NCI-H526 (cell line): ENCODE results near the gene CALM3.

ENCODE experiments used
- DNase-seq, 2 experiments: peaks; one replicate each; lab custom pipeline; 2025; lab: John Stamatoyannopoulos, UW

CALM3 gene

GRCh38 chr19:46637224-46637623 is 36.1 kb downstream of the CALM3 start:
- DNase-seq, result no peak

DNA sequence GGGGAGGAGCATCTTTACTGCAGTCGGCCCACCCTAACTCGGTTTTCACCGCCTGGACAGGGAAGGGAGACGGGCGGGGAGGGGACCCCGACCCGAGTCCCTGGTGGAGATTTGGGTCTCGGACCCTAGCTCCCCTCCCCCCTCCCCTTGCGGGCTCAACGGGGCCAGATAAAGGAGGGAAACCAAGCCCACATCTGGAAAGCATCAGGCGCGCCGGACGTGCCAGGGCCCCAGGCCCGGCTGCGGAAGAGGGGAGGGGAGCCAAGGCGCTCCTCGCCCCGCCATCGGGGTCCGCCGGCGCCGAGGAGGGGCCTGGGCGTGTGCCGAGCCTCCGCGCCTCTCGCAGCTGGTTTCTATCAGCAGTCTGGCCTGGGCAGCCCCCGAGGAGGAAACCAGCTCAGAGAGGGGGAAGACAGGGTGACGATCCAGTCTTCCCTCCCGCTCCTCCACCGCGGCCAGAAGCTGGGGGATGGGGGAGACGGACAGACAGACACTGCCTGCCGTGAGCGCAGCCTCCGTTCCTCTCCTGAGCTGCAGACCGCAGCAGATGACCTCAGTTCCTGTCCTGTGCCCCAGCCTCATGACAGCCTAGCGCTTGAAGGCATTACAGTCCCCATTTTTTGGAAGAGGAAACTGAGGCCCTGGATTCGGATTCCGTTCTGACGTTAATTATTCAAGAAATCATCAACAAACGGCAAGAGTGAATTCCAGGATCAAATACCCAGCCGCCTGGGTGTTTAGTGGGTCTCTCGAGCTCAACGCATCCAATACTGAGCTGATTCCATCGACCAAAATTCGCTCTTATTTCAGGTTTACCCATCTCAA is 38.4 kb downstream of the CALM3 start:
- no peak for DNase-seq

DNA sequence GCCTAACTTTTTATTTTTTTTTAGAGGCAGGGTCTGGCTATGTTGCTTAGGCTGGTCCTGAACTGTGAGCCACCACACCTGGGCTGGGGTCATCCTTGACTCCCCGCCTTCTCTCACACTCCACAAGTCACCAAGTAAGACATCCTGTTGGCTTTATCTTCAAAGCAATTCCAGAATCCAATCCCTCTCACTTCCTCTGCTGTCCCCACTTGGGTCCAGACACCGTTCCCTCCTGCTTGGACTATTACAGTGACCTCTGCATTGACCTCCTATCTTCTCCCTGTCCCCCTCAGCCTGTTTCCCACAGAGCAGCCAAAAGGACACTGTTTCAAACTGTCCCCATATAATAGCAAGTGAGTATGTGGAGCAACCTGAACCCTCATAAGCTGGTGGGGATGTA is 39.5 kb downstream of the CALM3 start:
- DNase-seq, result no peak

DNA sequence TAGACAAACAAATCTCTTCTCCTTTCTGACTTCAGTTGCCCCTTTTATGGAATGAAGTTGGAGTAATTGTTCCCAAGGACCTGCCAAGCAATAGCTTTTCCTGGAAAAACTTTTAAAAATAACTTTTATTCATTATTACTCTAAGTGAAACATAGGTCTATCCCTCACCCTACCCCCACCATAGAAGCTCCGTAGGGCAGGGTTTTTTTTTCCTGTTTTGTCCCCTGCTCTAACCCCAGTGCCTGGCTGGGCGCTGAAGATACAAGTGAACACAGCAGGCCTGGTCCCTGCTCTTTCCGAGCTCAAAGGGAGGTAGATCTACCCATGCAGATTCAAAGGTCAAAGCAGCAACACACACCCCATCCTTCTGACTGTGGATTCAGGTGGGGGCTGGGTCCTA is 43.6 kb downstream of the CALM3 start:
- DNase-seq, result no peak

DNA sequence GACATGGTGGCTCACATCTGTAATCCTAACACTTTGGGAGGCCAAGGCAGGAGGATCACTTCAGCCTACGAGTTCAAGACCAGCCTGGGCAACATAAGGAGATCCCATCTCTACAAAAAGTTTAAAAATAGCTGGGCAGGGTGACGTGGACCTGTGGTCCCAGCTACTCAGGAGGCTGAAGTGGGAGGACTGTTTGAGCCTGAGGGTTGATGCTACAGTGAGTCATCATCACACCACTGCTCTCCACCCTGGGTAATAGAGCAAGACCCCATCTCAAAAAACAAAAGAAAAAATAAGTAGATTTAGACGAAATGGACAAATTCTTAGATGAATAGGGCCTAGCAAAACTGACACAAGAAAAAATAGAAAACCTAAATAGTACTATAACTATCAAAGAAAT is 45.3 kb downstream of the CALM3 start:
- DNase-seq, result no peak

- DNase-seq, result no peak
Observed at GRCh38 chr19:46648060-46648960, 47.2 kb downstream of the CALM3 start.

DNA sequence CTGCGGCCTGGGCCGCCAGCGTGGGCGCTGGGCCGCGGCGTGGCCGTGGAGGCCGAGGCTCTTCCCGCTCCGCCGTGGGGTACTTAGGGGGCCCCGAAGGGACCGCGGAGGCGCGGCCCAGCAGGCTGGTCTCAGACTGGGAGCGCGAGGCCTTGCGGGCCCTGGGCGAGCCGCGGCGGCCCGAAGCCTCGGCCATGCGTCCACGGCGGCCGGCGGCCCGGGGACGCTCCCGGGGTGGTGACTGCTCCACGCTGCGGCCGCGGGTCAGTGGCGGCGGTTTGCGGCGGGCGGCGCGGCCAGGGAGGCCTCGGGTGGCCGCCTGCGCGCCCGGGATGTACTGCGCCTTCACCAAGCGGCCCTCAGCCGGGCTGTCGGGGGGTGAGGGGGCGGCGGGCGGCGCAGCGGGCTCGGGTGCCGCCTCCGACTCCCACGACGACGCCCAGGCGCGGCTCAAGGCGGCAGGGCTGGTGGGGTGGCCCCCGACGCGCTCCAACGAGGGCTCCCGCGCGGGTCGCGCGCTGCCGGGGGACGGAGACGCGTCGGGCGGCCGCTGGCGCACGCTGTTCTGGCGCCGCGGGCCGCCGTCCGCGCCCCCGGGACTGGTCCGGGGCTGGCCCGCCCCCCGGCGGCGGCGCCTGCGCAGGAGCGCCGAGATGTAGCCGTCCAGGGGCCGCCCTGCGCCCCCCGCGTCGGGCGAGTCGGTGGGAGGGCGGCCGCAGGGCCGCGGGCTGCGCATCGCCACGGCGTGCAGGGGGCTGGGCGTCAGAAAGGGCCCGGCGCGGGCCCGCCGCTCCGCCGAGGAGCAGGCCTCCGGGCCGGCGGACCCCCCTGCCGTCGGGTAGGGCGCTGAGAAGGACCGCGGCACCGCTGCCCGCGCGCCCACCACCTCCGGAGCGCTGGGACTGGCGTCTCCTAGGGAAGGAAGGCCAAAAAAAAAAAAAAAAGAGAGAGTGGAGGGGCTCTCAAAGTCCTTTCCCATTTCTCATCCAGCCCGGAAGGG is 48.1 kb downstream of the CALM3 start:
- no peak for DNase-seq

- no peak for DNase-seq
Observed at GRCh38 chr19:46650445-46650844, 49.3 kb downstream of the CALM3 start.

DNA sequence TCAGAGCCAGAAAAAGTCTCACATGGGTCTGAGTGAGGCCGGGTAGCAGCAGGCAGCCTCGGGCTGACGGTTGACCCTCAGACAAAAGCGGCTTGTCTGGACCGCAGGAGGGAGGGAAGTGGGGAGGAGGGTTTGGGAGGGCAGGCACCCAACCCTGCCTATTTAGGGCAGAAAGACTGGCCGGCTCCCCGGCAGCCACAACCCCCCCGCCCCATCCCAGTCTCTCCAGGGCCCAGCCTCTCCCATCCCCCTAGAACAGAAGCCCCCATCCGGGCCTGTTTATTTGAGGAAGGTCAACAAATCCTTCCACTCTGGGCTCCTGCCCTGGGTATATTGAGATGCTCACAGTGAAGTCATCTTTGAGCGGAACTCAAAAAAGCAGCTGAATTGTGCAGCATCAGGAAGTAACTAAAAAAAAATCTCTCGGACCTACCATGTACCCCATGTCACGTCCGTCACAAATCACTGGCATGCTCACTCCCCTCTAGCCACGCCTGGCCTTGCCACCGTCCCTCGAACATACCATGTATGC is 53.6 kb downstream of the CALM3 start:
- peak in 1 of 2 experiments; percentile 25 for DNase-seq

GRCh38 chr19:46656541-46656940 is 55.4 kb downstream of the CALM3 start:
- DNase-seq, result no peak

- peak in 1 of 2 experiments; percentile 60 for DNase-seq
Observed at GRCh38 chr19:46659151-46660007, 58.2 kb downstream of the CALM3 start.

DNA sequence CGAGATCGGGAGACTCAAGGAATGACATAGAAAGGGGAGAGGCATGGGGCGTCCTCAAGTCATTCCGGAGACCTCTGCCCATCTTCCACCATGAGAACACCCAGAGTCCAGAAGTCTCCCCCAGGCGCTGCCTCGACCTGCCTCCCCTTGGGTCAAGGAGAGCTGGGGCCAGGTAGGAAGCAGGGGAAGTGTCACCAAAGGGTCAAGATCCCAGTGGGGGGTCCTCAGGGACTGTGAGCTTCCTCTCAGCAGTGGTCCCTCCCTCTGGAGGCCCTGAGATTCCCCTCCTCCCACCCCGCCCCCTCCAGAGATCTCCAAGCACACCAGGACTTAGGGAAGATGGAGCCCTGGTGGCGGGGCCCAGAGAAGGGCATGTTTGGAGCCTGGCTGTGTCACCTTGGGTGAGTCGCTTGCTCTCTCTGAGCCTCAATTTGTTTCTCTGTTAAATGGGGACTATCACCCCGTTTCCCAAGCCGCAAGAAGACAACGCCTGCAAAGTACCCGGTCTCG is 58.9 kb downstream of the CALM3 start:
- peak in 1 of 2 experiments; percentile 40 for DNase-seq
